Measurements from ENCODE around the gene BEGAIN.

BEGAIN gene

DNA sequence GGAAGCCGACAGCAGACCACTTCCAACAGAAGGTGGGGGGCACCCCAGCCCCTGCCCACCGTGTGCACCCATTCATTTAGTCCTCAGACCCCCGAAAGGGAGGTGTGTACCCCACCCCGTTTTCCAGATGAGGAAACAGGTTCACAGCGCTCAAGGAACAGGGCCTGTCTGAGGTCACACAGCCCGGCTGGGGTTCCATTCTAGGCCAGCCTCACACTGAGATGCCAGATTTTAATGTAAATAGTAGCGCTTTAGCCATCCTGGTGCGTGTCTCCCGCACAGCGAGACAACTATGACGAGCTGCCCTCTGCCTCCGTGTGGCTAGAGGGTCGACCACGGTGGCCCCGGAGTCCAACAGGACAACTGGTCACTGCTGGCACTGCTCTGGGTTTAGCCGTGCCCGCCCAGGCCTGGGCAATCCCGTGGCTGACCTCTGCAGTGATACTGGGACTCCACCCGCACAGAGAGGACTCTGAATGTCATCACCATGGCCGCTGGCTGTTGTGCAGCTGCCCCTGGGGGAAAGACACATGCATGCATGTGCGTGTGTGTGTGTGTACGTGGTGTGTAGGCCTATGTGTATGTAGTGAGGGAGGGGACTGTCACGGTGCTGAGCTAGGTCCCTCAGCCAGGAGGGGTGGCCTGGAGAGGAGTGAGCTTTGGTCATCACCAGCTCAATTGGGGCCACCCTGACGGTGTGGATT lies 31.6 kb downstream of the BEGAIN start:
- no peak overlapping the region for H3K4me3 ChIP-seq (ENCODE audit: low read depth in 1 of 2, low read length in 2 of 2)
- TF ChIP-seq, protein P1, sequence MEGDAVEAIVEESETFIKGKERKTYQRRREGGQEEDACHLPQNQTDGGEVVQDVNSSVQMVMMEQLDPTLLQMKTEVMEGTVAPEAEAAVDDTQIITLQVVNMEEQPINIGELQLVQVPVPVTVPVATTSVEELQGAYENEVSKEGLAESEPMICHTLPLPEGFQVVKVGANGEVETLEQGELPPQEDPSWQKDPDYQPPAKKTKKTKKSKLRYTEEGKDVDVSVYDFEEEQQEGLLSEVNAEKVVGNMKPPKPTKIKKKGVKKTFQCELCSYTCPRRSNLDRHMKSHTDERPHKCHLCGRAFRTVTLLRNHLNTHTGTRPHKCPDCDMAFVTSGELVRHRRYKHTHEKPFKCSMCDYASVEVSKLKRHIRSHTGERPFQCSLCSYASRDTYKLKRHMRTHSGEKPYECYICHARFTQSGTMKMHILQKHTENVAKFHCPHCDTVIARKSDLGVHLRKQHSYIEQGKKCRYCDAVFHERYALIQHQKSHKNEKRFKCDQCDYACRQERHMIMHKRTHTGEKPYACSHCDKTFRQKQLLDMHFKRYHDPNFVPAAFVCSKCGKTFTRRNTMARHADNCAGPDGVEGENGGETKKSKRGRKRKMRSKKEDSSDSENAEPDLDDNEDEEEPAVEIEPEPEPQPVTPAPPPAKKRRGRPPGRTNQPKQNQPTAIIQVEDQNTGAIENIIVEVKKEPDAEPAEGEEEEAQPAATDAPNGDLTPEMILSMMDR (IDR thresholded peaks at IDR 0.05; ENCODE audit: borderline replicate concordance, extremely low read depth, low read length, poor library complexity, severe bottlenecking) = no peak
- no peak for TF ChIP-seq EZH2 (IDR thresholded peaks at IDR 0.05; ENCODE audit: borderline replicate concordance, low read depth, low read length, severe bottlenecking)
- H3K9me3 ChIP-seq (ENCODE audit: insufficient read depth, low read length, severe bottlenecking) = no peaks in the 10 kb centered on the region
- no peaks in the 10 kb centered on the region for H3K4me1 ChIP-seq (ENCODE audit: insufficient read depth, low read length)
- H3K27me3 ChIP-seq (ENCODE audit: insufficient read depth, low read length, poor library complexity) = no peaks in the 10 kb centered on the region
- no peak overlapping the region for H2AFZ ChIP-seq (ENCODE audit: low read depth, low read length)
- no peaks in the 10 kb centered on the region for H4K20me1 ChIP-seq (ENCODE audit: insufficient read depth, low read length)
- H3K79me2 ChIP-seq (ENCODE audit: insufficient read depth, low read length) = no peaks in the 10 kb centered on the region
- DNase-seq (no peak), ATAC-seq (ENCODE audit: insufficient read depth, low read depth) (no peak)
- H3K36me3 ChIP-seq (ENCODE audit: insufficient read depth, low read length) = no peaks in the 10 kb centered on the region
- H3K27ac ChIP-seq (ENCODE audit: low read length) = no peak overlapping the region
- no peak overlapping the region for H3K9ac ChIP-seq (ENCODE audit: low read depth, low read length)
- no peak overlapping the region for H3K4me2 ChIP-seq (ENCODE audit: insufficient read depth, low read length)

DNA sequence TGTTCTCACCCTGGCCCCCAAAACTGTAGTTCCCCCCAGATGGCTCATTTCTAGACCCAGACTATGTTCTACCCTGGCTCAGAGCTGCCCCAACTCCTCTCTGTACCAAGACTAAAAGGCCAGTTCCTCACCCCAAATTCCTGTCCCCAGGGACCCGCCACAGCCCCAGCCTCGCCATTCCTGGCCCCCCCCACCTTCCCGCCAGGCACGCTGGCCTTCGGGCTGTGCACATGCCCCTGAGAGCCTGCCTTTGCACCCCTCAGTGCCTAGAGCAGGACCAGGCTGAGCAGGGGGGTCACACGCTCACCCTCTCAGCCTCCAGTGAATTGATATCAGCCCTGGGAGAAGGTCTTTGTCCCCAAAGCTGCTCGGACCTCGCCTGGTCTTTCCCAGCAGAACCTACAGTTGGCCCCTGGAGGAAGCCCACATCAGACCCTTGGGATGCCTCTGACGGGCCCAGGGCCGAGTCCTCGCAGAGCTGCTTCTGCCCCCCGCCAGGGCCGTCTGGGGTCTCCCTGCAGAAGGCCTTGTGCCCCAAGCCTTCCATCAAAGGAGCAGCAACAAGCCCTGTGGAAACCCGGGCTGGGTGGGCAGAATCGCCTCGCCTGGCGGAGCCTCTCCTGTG lies 32.4 kb downstream of the BEGAIN start:
- DNase-seq (no peak), ATAC-seq (ENCODE audit: insufficient read depth, low read depth) (no peak)
- Histone ChIP-seq H2AFZ (ENCODE audit: low read depth, low read length) (no peak overlapping the region), H4K20me1 (ENCODE audit: insufficient read depth, low read length) (no peaks in the 10 kb centered on the region), H3K4me2 (ENCODE audit: insufficient read depth, low read length) (no peak overlapping the region), H3K4me1 (ENCODE audit: insufficient read depth, low read length) (no peaks in the 10 kb centered on the region), H3K4me3 (ENCODE audit: low read depth in 1 of 2, low read length in 2 of 2) (no peak overlapping the region), H3K27me3 (ENCODE audit: insufficient read depth, low read length, poor library complexity) (no peaks in the 10 kb centered on the region), H3K9me3 (ENCODE audit: insufficient read depth, low read length, severe bottlenecking) (no peaks in the 10 kb centered on the region), H3K9ac (ENCODE audit: low read depth, low read length) (no peak overlapping the region), H3K36me3 (ENCODE audit: insufficient read depth, low read length) (no peaks in the 10 kb centered on the region), H3K27ac (ENCODE audit: low read length) (no peak overlapping the region), H3K79me2 (ENCODE audit: insufficient read depth, low read length) (no peaks in the 10 kb centered on the region)
- TF ChIP-seq EZH2 (IDR thresholded peaks at IDR 0.05; ENCODE audit: borderline replicate concordance, low read depth, low read length, severe bottlenecking) = no peak
- TF ChIP-seq, protein P1 (IDR thresholded peaks at IDR 0.05; ENCODE audit: borderline replicate concordance, extremely low read depth, low read length, poor library complexity, severe bottlenecking) = no peak

DNA sequence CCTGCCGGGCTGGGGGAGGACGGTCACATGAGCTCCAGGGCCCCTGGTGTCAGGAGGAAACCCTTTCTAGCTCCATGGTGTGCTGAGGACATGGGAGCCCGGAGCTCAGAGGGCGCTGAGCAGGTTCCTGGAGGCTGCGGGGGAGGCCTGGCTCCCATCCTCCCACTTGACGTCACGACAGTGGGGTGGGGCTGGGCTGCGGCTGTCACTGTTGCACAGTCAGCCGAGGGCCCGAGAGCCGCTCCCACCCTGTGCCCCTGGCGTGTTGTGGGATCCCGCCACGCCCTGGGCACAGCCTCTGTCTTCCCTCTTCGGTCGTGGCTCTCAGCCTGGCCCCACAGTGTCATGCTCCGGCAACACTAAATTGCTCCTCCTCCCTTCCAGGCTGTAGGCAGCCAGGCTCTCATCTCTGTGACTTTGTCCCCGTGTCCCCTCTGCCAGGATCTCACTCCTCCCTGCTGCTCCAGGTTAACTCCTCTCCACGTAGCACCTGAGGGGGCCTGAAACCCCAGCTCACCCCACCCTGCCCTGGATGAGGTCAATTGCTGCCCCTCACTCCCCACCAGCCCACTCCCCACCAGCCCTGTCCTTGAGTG lies 33.0 kb downstream of the BEGAIN start:
- no peaks in the 10 kb centered on the region for H3K9me3 ChIP-seq (ENCODE audit: insufficient read depth, low read length, severe bottlenecking)
- ATAC-seq (ENCODE audit: insufficient read depth, low read depth) (no peak), DNase-seq (no peak)
- no peak overlapping the region for H2AFZ ChIP-seq (ENCODE audit: low read depth, low read length)
- H3K79me2 ChIP-seq (ENCODE audit: insufficient read depth, low read length) = no peaks in the 10 kb centered on the region
- no peaks in the 10 kb centered on the region for H3K27me3 ChIP-seq (ENCODE audit: insufficient read depth, low read length, poor library complexity)
- no peaks in the 10 kb centered on the region for H3K4me1 ChIP-seq (ENCODE audit: insufficient read depth, low read length)
- H4K20me1 ChIP-seq (ENCODE audit: insufficient read depth, low read length) = no peaks in the 10 kb centered on the region
- H3K4me3 ChIP-seq (ENCODE audit: low read depth in 1 of 2, low read length in 2 of 2) = no peak overlapping the region
- H3K36me3 ChIP-seq (ENCODE audit: insufficient read depth, low read length) = no peaks in the 10 kb centered on the region
- TF ChIP-seq, protein P1 (IDR thresholded peaks at IDR 0.05; ENCODE audit: borderline replicate concordance, extremely low read depth, low read length, poor library complexity, severe bottlenecking) = no peak
- no peak for TF ChIP-seq EZH2 (IDR thresholded peaks at IDR 0.05; ENCODE audit: borderline replicate concordance, low read depth, low read length, severe bottlenecking)
- H3K27ac ChIP-seq (ENCODE audit: low read length) = no peak overlapping the region
- no peak overlapping the region for H3K4me2 ChIP-seq (ENCODE audit: insufficient read depth, low read length)
- H3K9ac ChIP-seq (ENCODE audit: low read depth, low read length) = no peak overlapping the region

Measured in DND-41 (cell line).